ENCODE data around the gene AKT1S1. TPM values are rescaled to one million over a fixed set of nuclear protein-coding genes. Genes with fewer than 3 reads are reported as not detected.

The AKT1S1 gene
- total RNA-seq, 1 experiment from 2014 or later = 70.6 TPM

DNA sequence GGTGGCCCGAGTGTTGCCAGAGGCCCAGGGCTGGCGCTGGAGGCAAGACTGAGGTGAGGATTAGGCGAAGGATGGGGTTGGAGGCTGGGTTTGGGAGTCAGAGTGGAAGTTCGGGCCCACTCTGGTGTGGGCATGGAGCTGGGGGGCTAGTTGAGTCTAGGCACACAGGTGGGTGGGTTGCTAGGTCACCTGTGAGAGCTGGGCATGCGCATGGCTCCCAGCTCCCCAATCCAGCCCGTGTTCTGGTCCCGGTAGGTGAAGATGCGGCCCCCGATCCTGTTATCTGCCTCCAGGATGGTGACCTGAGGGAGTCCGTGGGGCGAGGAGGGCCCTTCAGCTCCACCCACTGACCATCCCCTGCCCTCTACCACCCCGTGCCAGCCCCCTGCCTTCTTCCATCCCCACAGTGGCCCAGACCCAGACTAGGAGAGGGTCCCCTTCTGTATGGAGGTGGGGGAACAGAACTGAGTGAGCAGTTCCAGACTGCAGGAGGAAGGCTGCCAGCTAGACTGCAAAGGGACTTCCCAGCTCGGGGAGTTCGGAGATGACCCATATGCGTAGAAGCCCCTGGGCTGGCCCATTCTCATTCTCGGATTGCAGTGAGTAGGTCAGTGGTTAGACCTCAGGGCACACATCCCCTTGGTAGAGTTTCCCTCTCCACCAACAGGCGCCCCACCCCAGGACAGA, 17.9 kb upstream of the AKT1S1 start:
- no TSS peak for BruUV-seq (replicated peaks)
- Histone ChIP-seq H3K4me2 (ENCODE audit: low read length) (no peak overlapping the region), H3K4me3 (replicated peaks in 1 of 2; ENCODE audit: low read depth in 1 of 2, low read length in 2 of 2) (no peak overlapping the region), H4K20me1 (ENCODE audit: insufficient read depth) (no peaks in the 10 kb centered on the region), H3K79me2 (ENCODE audit: insufficient read depth, low read length) (no peaks in the 10 kb centered on the region), H3K36me3 (ENCODE audit: control insufficient read depth in 1 of 2, insufficient read depth in 2 of 2, low read length in 2 of 2) (no peaks in the 10 kb centered on the region), H3K9me3 (ENCODE audit: control insufficient read depth in 1 of 2, insufficient read depth in 1 of 2, low read depth in 1 of 2, low read length in 2 of 2) (no peaks in the 10 kb centered on the region), H3K27ac (ENCODE audit: low read depth, low read length) (no peak overlapping the region), H3K4me1 (ENCODE audit: control insufficient read depth in 1 of 2, insufficient read depth in 2 of 2, low read length in 2 of 2) (peaks cover 3 to 16% of the 10 kb centered on the region in 2 experiments), H2AFZ (ENCODE audit: low read depth, low read length, poor library complexity, severe bottlenecking) (no peak overlapping the region), H3K27me3 (ENCODE audit: insufficient read depth, low read length) (no peaks in the 10 kb centered on the region), H3K9me2 (ENCODE audit: insufficient read depth) (no peaks in the 10 kb centered on the region), H3K9ac (ENCODE audit: low read length) (no peak overlapping the region)
- TF ChIP-seq ZNF274 (IDR thresholded peaks at IDR 0.05; ENCODE audit: low read depth, low read length) (no peak), ELF1 (IDR thresholded peaks at IDR 0.05; ENCODE audit: borderline replicate concordance, low read depth) (no peak), EGR1 (IDR thresholded peaks at IDR 0.05; ENCODE audit: low read depth) (no peak), ZFX (IDR thresholded peaks at IDR 0.05) (no peak), TCF7L2 (IDR thresholded peaks at IDR 0.05; ENCODE audit: borderline replicate concordance, extremely low read depth, insufficient read depth, insufficient read length) (no peak), RAD21 (IDR thresholded peaks at IDR 0.05; ENCODE audit: low read depth) (no peak), EZH2 (IDR thresholded peaks at IDR 0.05) (no peak), JUND (IDR thresholded peaks at IDR 0.05) (no peak), CEBPB (IDR thresholded peaks at IDR 0.05; ENCODE audit: low read depth) (no peak), SP1 (IDR thresholded peaks at IDR 0.05; ENCODE audit: low read depth) (no peak), POLR2A (IDR thresholded peaks at IDR 0.05; ENCODE audit: borderline replicate concordance, extremely low read depth, insufficient read depth, insufficient read length) (no peak), CBX3 (IDR thresholded peaks at IDR 0.05; ENCODE audit: low read depth) (no peak), YY1 (IDR thresholded peaks at IDR 0.05; ENCODE audit: extremely low read depth, insufficient replicate concordance, low read depth, low read length) (no peak)
- TF ChIP-seq, protein P1, sequence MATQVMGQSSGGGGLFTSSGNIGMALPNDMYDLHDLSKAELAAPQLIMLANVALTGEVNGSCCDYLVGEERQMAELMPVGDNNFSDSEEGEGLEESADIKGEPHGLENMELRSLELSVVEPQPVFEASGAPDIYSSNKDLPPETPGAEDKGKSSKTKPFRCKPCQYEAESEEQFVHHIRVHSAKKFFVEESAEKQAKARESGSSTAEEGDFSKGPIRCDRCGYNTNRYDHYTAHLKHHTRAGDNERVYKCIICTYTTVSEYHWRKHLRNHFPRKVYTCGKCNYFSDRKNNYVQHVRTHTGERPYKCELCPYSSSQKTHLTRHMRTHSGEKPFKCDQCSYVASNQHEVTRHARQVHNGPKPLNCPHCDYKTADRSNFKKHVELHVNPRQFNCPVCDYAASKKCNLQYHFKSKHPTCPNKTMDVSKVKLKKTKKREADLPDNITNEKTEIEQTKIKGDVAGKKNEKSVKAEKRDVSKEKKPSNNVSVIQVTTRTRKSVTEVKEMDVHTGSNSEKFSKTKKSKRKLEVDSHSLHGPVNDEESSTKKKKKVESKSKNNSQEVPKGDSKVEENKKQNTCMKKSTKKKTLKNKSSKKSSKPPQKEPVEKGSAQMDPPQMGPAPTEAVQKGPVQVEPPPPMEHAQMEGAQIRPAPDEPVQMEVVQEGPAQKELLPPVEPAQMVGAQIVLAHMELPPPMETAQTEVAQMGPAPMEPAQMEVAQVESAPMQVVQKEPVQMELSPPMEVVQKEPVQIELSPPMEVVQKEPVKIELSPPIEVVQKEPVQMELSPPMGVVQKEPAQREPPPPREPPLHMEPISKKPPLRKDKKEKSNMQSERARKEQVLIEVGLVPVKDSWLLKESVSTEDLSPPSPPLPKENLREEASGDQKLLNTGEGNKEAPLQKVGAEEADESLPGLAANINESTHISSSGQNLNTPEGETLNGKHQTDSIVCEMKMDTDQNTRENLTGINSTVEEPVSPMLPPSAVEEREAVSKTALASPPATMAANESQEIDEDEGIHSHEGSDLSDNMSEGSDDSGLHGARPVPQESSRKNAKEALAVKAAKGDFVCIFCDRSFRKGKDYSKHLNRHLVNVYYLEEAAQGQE (IDR thresholded peaks at IDR 0.05; ENCODE audit: low read depth) = no peak
- TF ChIP-seq, protein P2, sequence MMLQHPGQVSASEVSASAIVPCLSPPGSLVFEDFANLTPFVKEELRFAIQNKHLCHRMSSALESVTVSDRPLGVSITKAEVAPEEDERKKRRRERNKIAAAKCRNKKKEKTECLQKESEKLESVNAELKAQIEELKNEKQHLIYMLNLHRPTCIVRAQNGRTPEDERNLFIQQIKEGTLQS (IDR thresholded peaks at IDR 0.05) = no peak
- TF ChIP-seq, protein P3, sequence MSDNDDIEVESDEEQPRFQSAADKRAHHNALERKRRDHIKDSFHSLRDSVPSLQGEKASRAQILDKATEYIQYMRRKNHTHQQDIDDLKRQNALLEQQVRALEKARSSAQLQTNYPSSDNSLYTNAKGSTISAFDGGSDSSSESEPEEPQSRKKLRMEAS (IDR thresholded peaks at IDR 0.05) = no peak
- TF ChIP-seq, protein P4, sequence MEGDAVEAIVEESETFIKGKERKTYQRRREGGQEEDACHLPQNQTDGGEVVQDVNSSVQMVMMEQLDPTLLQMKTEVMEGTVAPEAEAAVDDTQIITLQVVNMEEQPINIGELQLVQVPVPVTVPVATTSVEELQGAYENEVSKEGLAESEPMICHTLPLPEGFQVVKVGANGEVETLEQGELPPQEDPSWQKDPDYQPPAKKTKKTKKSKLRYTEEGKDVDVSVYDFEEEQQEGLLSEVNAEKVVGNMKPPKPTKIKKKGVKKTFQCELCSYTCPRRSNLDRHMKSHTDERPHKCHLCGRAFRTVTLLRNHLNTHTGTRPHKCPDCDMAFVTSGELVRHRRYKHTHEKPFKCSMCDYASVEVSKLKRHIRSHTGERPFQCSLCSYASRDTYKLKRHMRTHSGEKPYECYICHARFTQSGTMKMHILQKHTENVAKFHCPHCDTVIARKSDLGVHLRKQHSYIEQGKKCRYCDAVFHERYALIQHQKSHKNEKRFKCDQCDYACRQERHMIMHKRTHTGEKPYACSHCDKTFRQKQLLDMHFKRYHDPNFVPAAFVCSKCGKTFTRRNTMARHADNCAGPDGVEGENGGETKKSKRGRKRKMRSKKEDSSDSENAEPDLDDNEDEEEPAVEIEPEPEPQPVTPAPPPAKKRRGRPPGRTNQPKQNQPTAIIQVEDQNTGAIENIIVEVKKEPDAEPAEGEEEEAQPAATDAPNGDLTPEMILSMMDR (IDR thresholded peaks at IDR 0.05 in 2 of 3, conservative IDR thresholded peaks at IDR 0.05 in 1 of 3; ENCODE audit: borderline replicate concordance in 1 of 3, insufficient read depth in 1 of 3, low read depth in 2 of 3, low read length in 2 of 3) = no peak
- ChIA-PET POLR2A (no interaction called here), CTCF (no interaction called here), RAD21 (ENCODE audit: low non-redundant PET in 1 of 2, low total read pairs in 2 of 2, uncharacterized antibody in 2 of 2, unreplicated experiment in 2 of 2) (no interaction called here)
- DNase-seq (ENCODE audit: low read depth, low spot score) = no peak
- intact Hi-C loops (cut with micrococcal nuclease) = no loop called here
- ATAC-seq = no peak
